Progenitor cell of endocrine pancreas (in vitro differentiated cells): ENCODE results near the gene TIMP3. TPM values are rescaled to one million over a fixed set of nuclear protein-coding genes. Genes with fewer than 3 reads are reported as not detected.

Experiments
- DNase-seq: peaks from one replicate; pipeline ENCODE4 v3.0.0; 2021; ENCODE audit warnings: low spot score; ENCODE audit not compliant: unreplicated experiment
- H3K27ac Mint-ChIP-seq: 2 replicates; pipeline ENCODE4 v1.8.0; 2021; ENCODE audit warnings: mild to moderate bottlenecking, moderate library complexity, mixed read lengths
- H3K27me3 Mint-ChIP-seq: 2 replicates; pipeline ENCODE4 v1.8.0; 2021; ENCODE audit warnings: mixed read lengths
- H3K36me3 Mint-ChIP-seq: 2 replicates; pipeline ENCODE4 v1.8.0; 2022; ENCODE audit warnings: mixed read lengths; ENCODE audit not compliant: insufficient read depth
- H3K4me1 Mint-ChIP-seq: 2 replicates; pipeline ENCODE4 v1.8.0; 2021; ENCODE audit warnings: low read depth, mixed read lengths
- H3K4me3 Mint-ChIP-seq: 2 replicates; pipeline ENCODE4 v1.8.0; 2021; ENCODE audit warnings: low read depth, mild to moderate bottlenecking, moderate library complexity, mixed read lengths
- H3K9me3 Mint-ChIP-seq: 2 replicates; pipeline ENCODE4 v1.8.0; 2021; ENCODE audit warnings: low read depth, mixed read lengths
- total RNA-seq: library from RNA; stranded (reverse); gene quantifications from 2 replicates; pipeline ENCODE4 v1.2.1, GENCODE V29; 2021
- TF ChIP-seq, protein P1 (sequence below): fragments of 200-600 bp; sonication (generic); IDR thresholded peaks from one replicate; pipeline ENCODE4 v1.5.0; 2021; ENCODE audit warnings: antibody characterized with exemption, mild to moderate bottlenecking; ENCODE audit not compliant: unreplicated experiment

TIMP3 gene
- total RNA-seq, 1 donor from 2014 or later: 2.4 TPM

DNA sequence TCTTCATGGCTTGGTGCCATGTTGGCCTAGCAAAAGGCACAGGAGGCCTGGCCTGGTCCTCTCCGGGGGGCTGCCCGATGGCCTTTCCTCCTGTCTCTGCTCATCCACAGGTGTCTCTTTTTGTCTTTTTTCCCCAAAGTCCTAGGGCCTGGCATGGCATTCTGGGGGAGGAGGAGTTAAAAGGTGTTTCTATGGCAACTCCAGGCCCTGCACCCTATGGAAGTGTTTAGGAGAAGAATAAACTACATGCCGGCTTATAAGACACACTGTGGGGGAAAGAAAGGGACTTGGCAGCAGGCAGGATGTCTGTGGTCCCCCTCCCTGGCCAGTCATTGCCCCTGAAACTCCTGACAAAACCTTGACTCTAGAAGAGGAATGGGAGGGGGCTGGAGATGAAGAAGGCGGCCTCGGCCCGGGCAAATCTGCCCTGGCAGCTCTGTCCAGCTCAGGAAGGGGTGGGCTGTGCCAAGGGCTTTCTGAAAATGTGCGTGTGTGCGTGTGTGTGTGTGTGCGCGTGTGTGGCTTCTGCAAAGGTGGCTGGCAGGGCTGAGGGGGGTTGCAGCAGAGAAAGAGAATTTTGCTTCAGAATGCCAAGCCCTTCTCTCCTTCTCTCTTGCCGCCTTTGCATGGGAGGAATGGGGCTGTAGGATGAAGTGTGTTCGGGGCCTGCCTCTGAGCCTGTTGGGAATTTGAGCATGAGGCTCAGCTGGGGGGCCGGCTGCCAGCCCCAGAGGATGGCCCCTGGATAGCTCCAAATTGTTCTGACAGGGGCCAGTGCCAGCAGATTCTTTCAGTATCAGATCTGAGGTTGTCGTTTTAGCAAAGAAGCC lies 3.2 kb downstream of the TIMP3 start:
- H3K36me3 Mint-ChIP-seq: no peaks in the 10 kb centered on the region
- TF ChIP-seq, protein P1, sequence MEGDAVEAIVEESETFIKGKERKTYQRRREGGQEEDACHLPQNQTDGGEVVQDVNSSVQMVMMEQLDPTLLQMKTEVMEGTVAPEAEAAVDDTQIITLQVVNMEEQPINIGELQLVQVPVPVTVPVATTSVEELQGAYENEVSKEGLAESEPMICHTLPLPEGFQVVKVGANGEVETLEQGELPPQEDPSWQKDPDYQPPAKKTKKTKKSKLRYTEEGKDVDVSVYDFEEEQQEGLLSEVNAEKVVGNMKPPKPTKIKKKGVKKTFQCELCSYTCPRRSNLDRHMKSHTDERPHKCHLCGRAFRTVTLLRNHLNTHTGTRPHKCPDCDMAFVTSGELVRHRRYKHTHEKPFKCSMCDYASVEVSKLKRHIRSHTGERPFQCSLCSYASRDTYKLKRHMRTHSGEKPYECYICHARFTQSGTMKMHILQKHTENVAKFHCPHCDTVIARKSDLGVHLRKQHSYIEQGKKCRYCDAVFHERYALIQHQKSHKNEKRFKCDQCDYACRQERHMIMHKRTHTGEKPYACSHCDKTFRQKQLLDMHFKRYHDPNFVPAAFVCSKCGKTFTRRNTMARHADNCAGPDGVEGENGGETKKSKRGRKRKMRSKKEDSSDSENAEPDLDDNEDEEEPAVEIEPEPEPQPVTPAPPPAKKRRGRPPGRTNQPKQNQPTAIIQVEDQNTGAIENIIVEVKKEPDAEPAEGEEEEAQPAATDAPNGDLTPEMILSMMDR: no peak
- no peak overlapping the region for H3K4me3 Mint-ChIP-seq
- peaks cover 10% of the 10 kb centered on the region for H3K4me1 Mint-ChIP-seq
- no peaks in the 10 kb centered on the region for H3K9me3 Mint-ChIP-seq
- no peak overlapping the region for H3K27ac Mint-ChIP-seq
- H3K27me3 Mint-ChIP-seq: peaks cover 52% of the 10 kb centered on the region
- DNase-seq: no peak

DNA sequence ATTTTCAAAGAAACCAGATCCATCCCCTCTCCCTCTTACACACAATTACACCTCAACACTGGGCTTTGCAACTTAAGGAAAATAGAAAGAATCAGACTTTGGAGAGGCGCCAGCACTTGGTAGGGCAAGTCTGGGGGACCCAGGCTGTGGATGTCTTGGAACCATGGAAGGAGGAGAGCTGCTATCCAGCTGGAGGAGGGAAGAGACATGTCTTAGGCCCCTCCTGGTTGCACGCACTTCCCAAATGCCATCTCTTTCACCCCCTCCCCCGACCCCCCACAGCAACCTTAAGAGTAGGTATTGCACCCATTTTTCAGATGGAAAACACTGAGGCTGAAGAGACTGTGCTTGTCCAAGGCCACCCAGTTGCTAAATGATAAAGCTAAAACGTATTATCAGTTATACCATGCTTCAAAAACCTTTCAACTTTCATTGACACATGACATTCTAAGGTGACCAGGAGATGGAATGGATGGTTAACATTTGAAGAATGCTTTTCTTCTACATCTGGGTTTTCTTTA lies 3.9 kb downstream of the TIMP3 start:
- Mint-ChIP-seq H3K36me3 (no peaks in the 10 kb centered on the region), H3K9me3 (no peaks in the 10 kb centered on the region), H3K27ac (no peak overlapping the region), H3K4me1 (peaks cover 13% of the 10 kb centered on the region), H3K4me3 (no peak overlapping the region), H3K27me3 (peaks cover 45% of the 10 kb centered on the region)
- TF ChIP-seq, protein P1: no peak
- no peak for DNase-seq

DNA sequence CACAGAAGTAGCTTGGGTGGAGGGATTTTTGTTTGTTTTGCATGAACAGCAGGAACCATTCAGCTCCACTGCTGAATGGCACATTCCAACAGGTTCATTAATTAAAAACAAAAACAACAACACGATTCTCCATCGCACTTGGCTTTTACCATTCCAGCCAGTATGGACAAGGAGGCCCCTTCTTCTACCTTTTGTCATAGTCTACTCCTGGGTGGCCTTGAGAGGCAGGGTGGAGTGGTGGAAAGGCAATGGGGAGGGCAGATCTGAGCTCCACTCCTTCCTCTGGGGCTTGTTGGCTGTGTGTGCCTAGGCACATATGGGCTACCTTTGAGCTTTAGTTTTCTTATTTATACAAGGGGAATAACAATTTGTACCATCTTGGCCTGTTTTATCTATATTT lies 4.8 kb downstream of the TIMP3 start:
- Mint-ChIP-seq H3K4me1 (peaks cover 13% of the 10 kb centered on the region), H3K27ac (no peak overlapping the region), H3K9me3 (no peaks in the 10 kb centered on the region), H3K27me3 (peaks cover 38% of the 10 kb centered on the region), H3K36me3 (no peaks in the 10 kb centered on the region), H3K4me3 (no peak overlapping the region)
- no peak for DNase-seq
- TF ChIP-seq, protein P1: no peak

DNA sequence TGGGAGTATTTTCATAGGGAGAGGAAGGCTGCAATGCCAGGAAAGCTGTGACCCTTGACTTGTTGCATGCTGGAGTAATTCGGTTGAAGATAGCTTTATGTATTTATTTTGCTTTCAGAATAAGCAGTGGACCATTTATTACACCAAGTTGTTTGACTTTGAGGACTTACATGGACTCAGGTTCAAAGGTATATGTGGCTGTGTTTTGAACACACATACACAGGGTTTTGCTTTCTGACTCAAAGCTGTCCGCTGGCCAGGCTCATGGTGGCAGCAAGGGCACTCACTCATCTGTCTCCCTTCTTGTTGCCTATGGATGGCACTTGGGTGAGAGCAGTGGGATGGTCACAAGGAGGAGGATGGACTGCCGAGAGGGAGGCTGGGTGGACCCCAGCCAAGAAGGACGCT lies 6.5 kb downstream of the TIMP3 start:
- Mint-ChIP-seq H3K9me3 (no peaks in the 10 kb centered on the region), H3K4me1 (peaks cover 5% of the 10 kb centered on the region), H3K4me3 (no peak overlapping the region), H3K27ac (no peak overlapping the region), H3K36me3 (no peaks in the 10 kb centered on the region), H3K27me3 (peaks cover 31% of the 10 kb centered on the region)
- TF ChIP-seq, protein P1: no peak
- no peak for DNase-seq

DNA sequence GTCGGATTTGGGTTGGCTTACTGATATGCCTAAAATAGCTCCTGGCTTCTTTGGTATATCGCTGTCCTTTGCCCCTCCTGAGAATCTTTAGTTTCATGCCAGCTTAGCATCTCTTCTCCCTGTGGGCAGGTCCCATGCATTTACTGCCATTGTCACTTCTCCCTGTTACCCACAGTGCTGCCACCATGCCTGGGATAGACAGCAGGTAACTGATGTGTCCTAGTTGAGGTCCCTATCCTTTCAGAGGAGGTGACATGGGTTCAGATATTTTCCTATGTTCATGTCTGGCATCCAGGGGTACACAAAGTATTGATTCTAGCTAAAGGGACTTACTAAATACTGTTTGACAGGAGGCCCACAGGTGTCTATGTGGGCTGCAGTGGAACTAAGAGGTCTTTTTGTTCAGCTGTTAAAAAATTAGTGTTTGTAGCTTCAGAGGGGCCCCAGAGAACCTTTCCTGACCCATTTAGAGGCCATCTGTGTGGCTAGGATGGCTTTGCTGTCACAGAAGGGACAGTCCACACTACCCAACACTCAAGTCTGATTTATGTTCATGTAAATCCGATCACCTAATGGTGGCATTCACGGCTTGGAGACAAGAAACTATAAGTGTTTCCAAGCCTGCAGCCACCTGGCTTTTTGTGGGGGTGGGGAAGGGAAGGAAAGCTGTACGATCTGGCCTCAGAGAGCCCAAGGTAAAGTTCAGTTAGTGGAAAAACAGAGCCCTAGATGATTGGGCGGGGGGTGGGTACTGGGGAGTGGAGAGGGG lies 8.5 kb downstream of the TIMP3 start:
- TF ChIP-seq, protein P1: no peak
- Mint-ChIP-seq H3K27me3 (peaks cover 12% of the 10 kb centered on the region), H3K9me3 (no peaks in the 10 kb centered on the region), H3K27ac (no peak overlapping the region), H3K36me3 (no peaks in the 10 kb centered on the region), H3K4me3 (no peak overlapping the region), H3K4me1 (peaks cover 3% of the 10 kb centered on the region)
- no peak for DNase-seq
